A549 (cell line): ENCODE results near the gene GAGE12H.
"Not testable (repeated sequence)": the region's sequence is repeated elsewhere in the genome, so short reads cannot be mapped to it uniquely, and the experiment has no call there.

Experiments used
- CHD4 ChIP-seq: fragments of 200-600 bp; sonication (generic); IDR thresholded peaks from 2 replicates; pipeline ENCODE4 v1.6.1; 2016; ENCODE audit warnings: antibody characterized with exemption, mild to moderate bottlenecking, borderline replicate concordance
- EP300 ChIP-seq, 2 experiments: fragments of >200 bp; sonication (Bioruptor Twin); formaldehyde crosslinking; IDR thresholded peaks; 2 replicates in 1 of 2; 3 replicates in 1 of 2; pipeline ENCODE4 v1.6.1; 2016 to 2017
- JUN ChIP-seq, 2 experiments: fragments of >200 bp; sonication (Bioruptor Twin); formaldehyde crosslinking; IDR thresholded peaks; 2 replicates in 1 of 2; 3 replicates in 1 of 2; pipeline ENCODE4 v1.6.1; 2016 to 2017
- JUNB ChIP-seq: fragments of >200 bp; sonication (Bioruptor Twin); formaldehyde crosslinking; IDR thresholded peaks from 2 replicates; pipeline ENCODE4 v1.6.1; 2016
- KDM1A ChIP-seq: fragments of 200-600 bp; sonication (generic); IDR thresholded peaks from 2 replicates; pipeline ENCODE4 v1.6.1; 2016; ENCODE audit warnings: low read depth, mild to moderate bottlenecking
- NR3C1 ChIP-seq: fragments of >200 bp; sonication (Bioruptor Twin); formaldehyde crosslinking; IDR thresholded peaks from 3 replicates; pipeline ENCODE4 v1.6.1; 2017
- RARB ChIP-seq: fragments of 250-450 bp; sonication (Bioruptor Pico); IDR thresholded peaks from 2 replicates; pipeline ENCODE4 v1.8.0; 2021; ENCODE audit warnings: mild to moderate bottlenecking, moderate library complexity
- RFX5 ChIP-seq: fragments of 450-650 bp; IDR thresholded peaks from 2 replicates; pipeline ENCODE4 v1.7.1; 2014; ENCODE audit warnings: antibody characterized with exemption, mild to moderate bottlenecking, moderate library complexity
- RNF2 ChIP-seq: fragments of 200-600 bp; sonication (generic); IDR thresholded peaks from 2 replicates; pipeline ENCODE4 v1.6.1; 2016; ENCODE audit warnings: low read depth, mild to moderate bottlenecking, antibody characterized with exemption, moderate library complexity, borderline replicate concordance
- TF ChIP-seq, protein P1 (sequence below): fragments of >200 bp; sonication (Bioruptor Twin); formaldehyde crosslinking; IDR thresholded peaks from 3 replicates; pipeline ENCODE4 v1.5.1; 2016
- TF ChIP-seq, protein P2 (sequence below): fragments of 200-600 bp; sonication (generic); IDR thresholded peaks from 2 replicates; pipeline ENCODE4 v1.6.1; 2016; ENCODE audit warnings: antibody characterized with exemption, mild to moderate bottlenecking, moderate library complexity
- TF ChIP-seq, protein P3 (sequence below): IDR thresholded peaks from 2 replicates; pipeline ENCODE4 v1.6.1; 2012

- TF ChIP-seq, protein P1, sequence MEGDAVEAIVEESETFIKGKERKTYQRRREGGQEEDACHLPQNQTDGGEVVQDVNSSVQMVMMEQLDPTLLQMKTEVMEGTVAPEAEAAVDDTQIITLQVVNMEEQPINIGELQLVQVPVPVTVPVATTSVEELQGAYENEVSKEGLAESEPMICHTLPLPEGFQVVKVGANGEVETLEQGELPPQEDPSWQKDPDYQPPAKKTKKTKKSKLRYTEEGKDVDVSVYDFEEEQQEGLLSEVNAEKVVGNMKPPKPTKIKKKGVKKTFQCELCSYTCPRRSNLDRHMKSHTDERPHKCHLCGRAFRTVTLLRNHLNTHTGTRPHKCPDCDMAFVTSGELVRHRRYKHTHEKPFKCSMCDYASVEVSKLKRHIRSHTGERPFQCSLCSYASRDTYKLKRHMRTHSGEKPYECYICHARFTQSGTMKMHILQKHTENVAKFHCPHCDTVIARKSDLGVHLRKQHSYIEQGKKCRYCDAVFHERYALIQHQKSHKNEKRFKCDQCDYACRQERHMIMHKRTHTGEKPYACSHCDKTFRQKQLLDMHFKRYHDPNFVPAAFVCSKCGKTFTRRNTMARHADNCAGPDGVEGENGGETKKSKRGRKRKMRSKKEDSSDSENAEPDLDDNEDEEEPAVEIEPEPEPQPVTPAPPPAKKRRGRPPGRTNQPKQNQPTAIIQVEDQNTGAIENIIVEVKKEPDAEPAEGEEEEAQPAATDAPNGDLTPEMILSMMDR = not testable (repeated sequence)
- not testable (repeated sequence) for TF ChIP-seq RARB; EP300 (IDR thresholded peaks at IDR 0.05); KDM1A; JUN (IDR thresholded peaks at IDR 0.05); CHD4; RNF2; NR3C1; JUNB; RFX5
- TF ChIP-seq, protein P2, sequence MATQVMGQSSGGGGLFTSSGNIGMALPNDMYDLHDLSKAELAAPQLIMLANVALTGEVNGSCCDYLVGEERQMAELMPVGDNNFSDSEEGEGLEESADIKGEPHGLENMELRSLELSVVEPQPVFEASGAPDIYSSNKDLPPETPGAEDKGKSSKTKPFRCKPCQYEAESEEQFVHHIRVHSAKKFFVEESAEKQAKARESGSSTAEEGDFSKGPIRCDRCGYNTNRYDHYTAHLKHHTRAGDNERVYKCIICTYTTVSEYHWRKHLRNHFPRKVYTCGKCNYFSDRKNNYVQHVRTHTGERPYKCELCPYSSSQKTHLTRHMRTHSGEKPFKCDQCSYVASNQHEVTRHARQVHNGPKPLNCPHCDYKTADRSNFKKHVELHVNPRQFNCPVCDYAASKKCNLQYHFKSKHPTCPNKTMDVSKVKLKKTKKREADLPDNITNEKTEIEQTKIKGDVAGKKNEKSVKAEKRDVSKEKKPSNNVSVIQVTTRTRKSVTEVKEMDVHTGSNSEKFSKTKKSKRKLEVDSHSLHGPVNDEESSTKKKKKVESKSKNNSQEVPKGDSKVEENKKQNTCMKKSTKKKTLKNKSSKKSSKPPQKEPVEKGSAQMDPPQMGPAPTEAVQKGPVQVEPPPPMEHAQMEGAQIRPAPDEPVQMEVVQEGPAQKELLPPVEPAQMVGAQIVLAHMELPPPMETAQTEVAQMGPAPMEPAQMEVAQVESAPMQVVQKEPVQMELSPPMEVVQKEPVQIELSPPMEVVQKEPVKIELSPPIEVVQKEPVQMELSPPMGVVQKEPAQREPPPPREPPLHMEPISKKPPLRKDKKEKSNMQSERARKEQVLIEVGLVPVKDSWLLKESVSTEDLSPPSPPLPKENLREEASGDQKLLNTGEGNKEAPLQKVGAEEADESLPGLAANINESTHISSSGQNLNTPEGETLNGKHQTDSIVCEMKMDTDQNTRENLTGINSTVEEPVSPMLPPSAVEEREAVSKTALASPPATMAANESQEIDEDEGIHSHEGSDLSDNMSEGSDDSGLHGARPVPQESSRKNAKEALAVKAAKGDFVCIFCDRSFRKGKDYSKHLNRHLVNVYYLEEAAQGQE = not testable (repeated sequence)
- TF ChIP-seq, protein P3, sequence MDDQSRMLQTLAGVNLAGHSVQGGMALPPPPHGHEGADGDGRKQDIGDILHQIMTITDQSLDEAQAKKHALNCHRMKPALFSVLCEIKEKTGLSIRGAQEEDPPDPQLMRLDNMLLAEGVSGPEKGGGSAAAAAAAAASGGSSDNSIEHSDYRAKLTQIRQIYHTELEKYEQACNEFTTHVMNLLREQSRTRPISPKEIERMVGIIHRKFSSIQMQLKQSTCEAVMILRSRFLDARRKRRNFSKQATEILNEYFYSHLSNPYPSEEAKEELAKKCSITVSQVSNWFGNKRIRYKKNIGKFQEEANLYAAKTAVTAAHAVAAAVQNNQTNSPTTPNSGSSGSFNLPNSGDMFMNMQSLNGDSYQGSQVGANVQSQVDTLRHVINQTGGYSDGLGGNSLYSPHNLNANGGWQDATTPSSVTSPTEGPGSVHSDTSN = not testable (repeated sequence)
Observed at GRCh38 chrX:49531877-49532276, 47.9 kb upstream of the GAGE12H start, which contains the start of gene GAGE12C.
